Measurements from ENCODE around the gene LCNL1.
A peak's percentile ranks its signal among the peaks of the same experiment; 100 is the strongest.

Gene LCNL1

GRCh38 chr9:136982232-136983051, at the start of gene LCNL1:
TSS of gene LCNL1 (plus strand) at chr9:136982993. CDS start at chr9:136983587, 594 bp downstream.
- DNase-seq: no peak

- DNase-seq: no peak
These were observed 48.5 kb upstream of the LCNL1 start for GRCh38 chr9:136934277-136934676.

- no peak for DNase-seq
These were observed 47.1 kb upstream of the LCNL1 start for GRCh38 chr9:136935651-136936050.

GRCh38 chr9:136936645-136937170, 46.1 kb upstream of the LCNL1 start:
- DNase-seq: no peak

GRCh38 chr9:136937186-136938001, 45.4 kb upstream of the LCNL1 start:
- DNase-seq: no peak

GRCh38 chr9:136939431-136939995, 43.3 kb upstream of the LCNL1 start:
- DNase-seq: no peak

GRCh38 chr9:136939996-136940525, 42.7 kb upstream of the LCNL1 start:
- DNase-seq: no peak

GRCh38 chr9:136940526-136941230, 42.1 kb upstream of the LCNL1 start:
- DNase-seq: no peak

- no peak for DNase-seq
These were observed 41.3 kb upstream of the LCNL1 start for GRCh38 chr9:136941231-136942111.

GRCh38 chr9:136942112-136942880, 40.5 kb upstream of the LCNL1 start:
- no peak for DNase-seq

GRCh38 chr9:136942881-136943230, 39.9 kb upstream of the LCNL1 start:
- no peak for DNase-seq

GRCh38 chr9:136943291-136944211, 39.2 kb upstream of the LCNL1 start:
- no peak for DNase-seq

GRCh38 chr9:136944212-136944518, 38.6 kb upstream of the LCNL1 start:
- DNase-seq: no peak

- peak; percentile 95 for DNase-seq
These were observed 38.1 kb upstream of the LCNL1 start, which contains the start of the genes C8G and FBXW5 for GRCh38 chr9:136944519-136945332. TSS of gene C8G (plus strand) at chr9:136945243. CDS start at chr9:136945321, 78 bp downstream. TSS of gene FBXW5 (minus strand) at chr9:136944738. CDS start at chr9:136944083, 655 bp downstream.

GRCh38 chr9:136945333-136946227, 37.2 kb upstream of the LCNL1 start:
- DNase-seq: no peak

GRCh38 chr9:136946228-136947027, 36.4 kb upstream of the LCNL1 start:
- no peak for DNase-seq

All from CD4-positive, alpha-beta T cell treated with Interleukin-10 for 1 hour (primary cell).